ENCODE data around the gene ATF6. TPM values are rescaled to one million over a fixed set of nuclear protein-coding genes. Genes with fewer than 3 reads are reported as not detected.

The ATF6 gene
- total RNA-seq, 4 donors from 2014 or later, result 26.1 to 35.4 (median 32.3) TPM

- peaks cover 0 to 68% (median 0%) of the 10 kb centered on the region in 3 donors for H3K36me3 ChIP-seq
- H3K27me3 ChIP-seq, result no peaks in the 10 kb centered on the region
- H3K27ac ChIP-seq, result peak overlapping the region in 2 of 4 donors; percentile 34 to 62
- no peak overlapping the region for H3K4me3 ChIP-seq
- DNase-seq (ENCODE audit: low spot score in 2 of 2), result no peak
- peaks cover 0 to 17% (median 0%) of the 10 kb centered on the region in 4 donors for H3K9me3 ChIP-seq
- WGBS, 2 donors, result 78 to 86% methylated on average over 5 of the region's 5 CpGs
- TF ChIP-seq POLR2A (IDR thresholded peaks at IDR 0.05), result no peak
- peaks cover 0 to 19% (median 4%) of the 10 kb centered on the region in 4 donors for H3K4me1 ChIP-seq
These were observed 222.3 kb downstream of the ATF6 start for GRCh38 chr1:161988413-161988812.

DNA sequence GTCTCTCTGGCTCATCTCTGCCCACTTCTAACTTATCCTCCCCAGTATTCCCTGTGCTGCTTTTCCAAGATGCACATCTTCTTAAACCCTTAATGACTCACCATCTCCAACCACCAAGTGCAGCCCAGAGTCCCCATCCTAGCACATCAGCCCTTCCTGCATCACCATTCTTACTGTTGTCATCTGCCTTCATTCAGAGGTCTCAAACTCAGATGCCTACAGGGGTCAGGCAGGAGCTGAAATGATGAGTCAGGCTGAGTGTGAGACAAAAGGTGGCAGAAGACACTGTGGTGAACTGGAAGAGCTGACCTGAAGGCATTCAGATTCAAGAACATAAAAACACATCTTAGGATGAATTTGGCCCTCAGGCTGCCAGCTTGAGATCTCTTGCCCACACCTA lies 223.0 kb downstream of the ATF6 start:
- Histone ChIP-seq H3K27me3 (no peaks in the 10 kb centered on the region), H3K27ac (peak overlapping the region in 2 of 4 donors; percentile 34 to 62), H3K4me3 (no peak overlapping the region), H3K9me3 (peaks cover 0 to 17% (median 0%) of the 10 kb centered on the region in 4 donors), H3K36me3 (peaks cover 0 to 62% (median 0%) of the 10 kb centered on the region in 3 donors), H3K4me1 (peaks cover 0 to 26% (median 8%) of the 10 kb centered on the region in 4 donors)
- no peak for DNase-seq (ENCODE audit: low spot score in 2 of 2)
- TF ChIP-seq EP300 (IDR thresholded peaks at IDR 0.05), result no peak
- TF ChIP-seq CTCF (IDR thresholded peaks at IDR 0.05), result no peak
- no peak for TF ChIP-seq POLR2A (IDR thresholded peaks at IDR 0.05)

DNA sequence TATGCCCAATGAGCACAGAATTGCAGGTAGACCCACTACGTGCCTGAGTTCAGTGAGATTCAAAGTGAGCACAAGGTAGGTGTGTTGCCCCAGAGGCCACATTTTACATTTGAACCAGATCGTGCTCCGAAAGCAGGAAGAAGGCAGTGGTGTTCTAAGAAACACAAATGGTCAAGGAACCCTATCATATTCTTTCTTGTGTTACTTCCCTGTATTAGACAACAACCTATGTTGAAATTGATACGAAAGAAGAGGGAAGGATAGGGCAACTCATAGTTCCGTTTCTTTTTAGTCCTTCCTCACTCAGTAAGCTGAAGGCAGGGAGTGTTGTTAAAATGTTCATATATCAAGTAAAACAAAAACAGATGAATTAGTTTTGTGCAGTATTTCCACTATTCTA lies 223.7 kb downstream of the ATF6 start:
- peaks cover 0 to 33% (median 11%) of the 10 kb centered on the region in 4 donors for H3K4me1 ChIP-seq
- H3K9me3 ChIP-seq, result peaks cover 0 to 17% (median 0%) of the 10 kb centered on the region in 4 donors
- no peaks in the 10 kb centered on the region for H3K27me3 ChIP-seq
- 79 to 81% methylated on average over 5 of the region's 5 CpGs for WGBS, 2 donors
- H3K36me3 ChIP-seq, result peaks cover 0 to 56% (median 0%) of the 10 kb centered on the region in 3 donors
- no peak for DNase-seq (ENCODE audit: low spot score in 2 of 2)
- peak overlapping the region in 2 of 4 donors; percentile 17 to 62 for H3K27ac ChIP-seq
- H3K4me3 ChIP-seq, result no peak overlapping the region
- TF ChIP-seq POLR2A (IDR thresholded peaks at IDR 0.05) (no peak), EP300 (IDR thresholded peaks at IDR 0.05) (no peak)

DNA sequence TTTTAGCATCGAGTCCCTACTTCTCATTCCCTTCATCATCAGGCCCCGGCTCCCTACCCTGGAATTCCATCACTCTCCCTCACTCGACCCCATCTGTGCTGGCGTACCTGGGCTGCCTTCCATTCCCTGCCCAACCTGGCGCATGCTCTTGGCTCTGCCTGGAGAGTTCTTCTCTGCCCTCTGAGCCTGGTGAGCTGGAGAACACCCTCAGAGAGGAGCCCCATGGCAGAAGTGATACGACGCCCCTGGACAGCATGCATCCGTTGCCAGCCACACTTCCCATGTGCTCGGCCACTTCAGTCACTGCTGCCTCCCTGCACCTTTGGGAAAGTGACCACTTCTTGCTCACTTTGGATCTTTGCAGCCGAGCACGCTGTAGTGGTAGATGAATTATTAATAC lies 227.5 kb downstream of the ATF6 start:
- peak overlapping the region in 3 of 4 donors; percentile 48 to 90 (median 85) for H3K27ac ChIP-seq
- no peak overlapping the region for H3K4me3 ChIP-seq
- peaks cover 0 to 41% (median 15%) of the 10 kb centered on the region in 4 donors for H3K4me1 ChIP-seq
- H3K36me3 ChIP-seq, result peaks cover 0 to 57% (median 0%) of the 10 kb centered on the region in 3 donors
- TF ChIP-seq EP300 (IDR thresholded peaks at IDR 0.05) (no peak), POLR2A (IDR thresholded peaks at IDR 0.05) (no peak), CTCF (IDR thresholded peaks at IDR 0.05) (no peak)
- WGBS, 2 donors, result 82 to 92% methylated on average over 11 of the region's 11 CpGs
- H3K27me3 ChIP-seq, result no peaks in the 10 kb centered on the region
- DNase-seq (ENCODE audit: low spot score in 2 of 2), result no peak
- H3K9me3 ChIP-seq, result peaks cover 0 to 6% (median 0%) of the 10 kb centered on the region in 4 donors

GRCh38 chr1:161994175-161994668 lies 228.1 kb downstream of the ATF6 start:
- H3K27me3 ChIP-seq, result no peaks in the 10 kb centered on the region
- peak overlapping the region in 3 of 4 donors; percentile 48 to 90 (median 85) for H3K27ac ChIP-seq
- peaks cover 0 to 41% (median 15%) of the 10 kb centered on the region in 4 donors for H3K4me1 ChIP-seq
- TF ChIP-seq CTCF (IDR thresholded peaks at IDR 0.05) (peak in 1 of 5 experiments; percentile 10), POLR2A (IDR thresholded peaks at IDR 0.05) (peak in 1 of 2 donors; percentile 29), EP300 (IDR thresholded peaks at IDR 0.05) (peak; percentile 30 to 83)
- DNase-seq (ENCODE audit: low spot score in 2 of 2), result no peak
- peaks cover 0 to 6% (median 0%) of the 10 kb centered on the region in 4 donors for H3K9me3 ChIP-seq
- peak overlapping the region in 2 of 4 donors; percentile 12 to 15 for H3K4me3 ChIP-seq
- WGBS, 2 donors, result 21 to 23% methylated on average over 9 of the region's 9 CpGs
- peaks cover 0 to 57% (median 0%) of the 10 kb centered on the region in 3 donors for H3K36me3 ChIP-seq

DNA sequence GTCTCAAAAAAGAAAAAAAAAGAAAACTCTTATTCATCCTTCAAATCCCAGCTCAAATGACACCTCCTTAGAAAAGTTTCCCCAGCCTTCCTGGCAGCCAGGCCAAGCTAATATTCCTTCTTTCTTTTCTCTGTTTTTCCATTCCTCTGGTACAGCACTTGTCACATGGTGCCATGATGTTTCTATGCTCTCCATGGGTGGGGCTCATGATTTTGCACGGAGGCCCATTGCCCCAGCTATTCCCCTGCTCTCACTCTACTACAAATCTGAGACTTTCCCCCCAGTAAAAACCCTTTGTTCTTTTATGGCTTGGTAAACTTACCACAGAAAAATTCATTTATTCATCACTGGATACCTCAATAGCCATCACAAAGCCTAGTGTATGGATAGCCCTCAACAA lies 231.0 kb downstream of the ATF6 start:
- Histone ChIP-seq H3K27me3 (no peaks in the 10 kb centered on the region), H3K4me1 (peaks cover 0 to 38% (median 15%) of the 10 kb centered on the region in 4 donors), H3K36me3 (peaks cover 0 to 66% (median 0%) of the 10 kb centered on the region in 3 donors), H3K27ac (peak overlapping the region in 2 of 4 donors; percentile 34 to 85), H3K4me3 (no peak overlapping the region), H3K9me3 (no peaks in the 10 kb centered on the region)
- no peak for DNase-seq (ENCODE audit: low spot score in 2 of 2)
- WGBS, 2 donors, result 82 to 85% methylated on average over 1 of the region's 1 CpG
- TF ChIP-seq CTCF (IDR thresholded peaks at IDR 0.05) (no peak), EP300 (IDR thresholded peaks at IDR 0.05) (no peak), POLR2A (IDR thresholded peaks at IDR 0.05) (no peak)
